ENCODE results near the gene SPATC1L. TPM values are rescaled to one million over a fixed set of nuclear protein-coding genes. Genes with fewer than 3 reads are reported as not detected.

SPATC1L gene
- total and polyA plus RNA-seq, 2 of the 8 experiments (the other 6 are each of a cell fraction or from before 2014, with no cell fraction given) = 24.9 to 50.0 TPM

- H3K27ac ChIP-seq (ENCODE audit: low read depth, low read length) = no peak overlapping the region
- no peak overlapping the region for H3K18ac ChIP-seq (ENCODE audit: extremely low read depth, low read length)
- H2BK5ac ChIP-seq (ENCODE audit: low read depth, low read length) = no peak overlapping the region
- H3K79me1 ChIP-seq (ENCODE audit: low read depth, low read length) = peaks cover 6% of the 10 kb centered on the region
- H3K9ac ChIP-seq (replicated peaks in 1 of 4; ENCODE audit: extremely low read depth in 1 of 4, low read depth in 3 of 4, low read length in 3 of 4) = no peak overlapping the region
- no peak overlapping the region for H2AFZ ChIP-seq (ENCODE audit: low read length)
- DNase-seq (ENCODE audit: low read depth in 1 of 2, low spot score in 2 of 2) (no peak), FAIRE-seq (no peak)
- TF ChIP-seq NANOG (IDR thresholded peaks at IDR 0.05; ENCODE audit: insufficient read depth, low read depth, low read length, poor library complexity, severe bottlenecking) (no peak), GTF2F1 (IDR thresholded peaks at IDR 0.05; ENCODE audit: borderline replicate concordance, low read depth, low read length) (no peak), TEAD4 (IDR thresholded peaks at IDR 0.05; ENCODE audit: low read depth, low read length) (no peak), CHD1 (IDR thresholded peaks at IDR 0.05; ENCODE audit: low read depth, low read length) (no peak), CHD2 (IDR thresholded peaks at IDR 0.05; ENCODE audit: low read length) (no peak), RFX5 (IDR thresholded peaks at IDR 0.05; ENCODE audit: borderline replicate concordance, low read depth, low read length) (no peak), JUND (IDR thresholded peaks at IDR 0.05; ENCODE audit: low read length) (no peak), SP4 (IDR thresholded peaks at IDR 0.05; ENCODE audit: low read length) (no peak)
- no peak overlapping the region for H4K8ac ChIP-seq (ENCODE audit: extremely low read depth, insufficient read depth, low read length)
- POLR2A ChIA-PET (ENCODE audit: partially characterized antibody) = no interaction called here
- no peak overlapping the region for H3K14ac ChIP-seq (ENCODE audit: insufficient read length)
- H3K56ac ChIP-seq (replicated peaks; ENCODE audit: insufficient read length, low read depth, low read length) = no peak overlapping the region
- no peaks in the 10 kb centered on the region for H3K27me3 ChIP-seq (replicated peaks in 1 of 4; ENCODE audit: control insufficient read depth in 3 of 4, extremely low read depth in 1 of 4, insufficient read depth in 3 of 4, low read length in 3 of 4)
- H4K91ac ChIP-seq (replicated peaks; ENCODE audit: insufficient read length, low read length) = no peak overlapping the region
- H2BK12ac ChIP-seq (ENCODE audit: low read depth, low read length) = no peak overlapping the region
- 82% methylated on average over 2 of the region's 2 CpGs; no CpG with 5 or more reads in 1 of the 2 experiments for WGBS, 2 experiments (ENCODE audit: extremely low coverage in 1 of 2, insufficient coverage in 1 of 2, insufficient read length in 1 of 2, insufficient replicate concordance in 2 of 2, low coverage in 1 of 2, low lambda C conversion rate in 2 of 2, missing lambda C conversion rate in 1 of 2)
- CTCF ChIA-PET (ENCODE audit: partially characterized antibody) = no interaction called here
- H3K4me1 ChIP-seq (replicated peaks in 1 of 4; ENCODE audit: control insufficient read depth in 3 of 4, insufficient read depth in 4 of 4, low read length in 3 of 4) = no peaks in the 10 kb centered on the region
- H4K5ac ChIP-seq (ENCODE audit: insufficient read length, low read depth, low read length) = no peak overlapping the region
- no peaks in the 10 kb centered on the region for H3K9me3 ChIP-seq (ENCODE audit: insufficient read depth in 2 of 2, low read depth in 1 of 2, low read length in 1 of 2)
- H2AK5ac ChIP-seq (ENCODE audit: low read depth, low read length) = no peak overlapping the region
- H3K4ac ChIP-seq (replicated peaks; ENCODE audit: insufficient read length, low read depth, low read length) = no peak overlapping the region
- no peak overlapping the region for H2BK20ac ChIP-seq (ENCODE audit: low read length)
- H3K36me3 ChIP-seq (ENCODE audit: control insufficient read depth in 2 of 4, insufficient read depth in 4 of 4, low read length in 3 of 4) = no peaks in the 10 kb centered on the region; a peak in 1 of 8 replicates
- H3K23me2 ChIP-seq (ENCODE audit: low read depth, low read length) = no peaks in the 10 kb centered on the region
- H4K20me1 ChIP-seq (replicated peaks in 1 of 2; ENCODE audit: control insufficient read depth in 1 of 2, insufficient read depth in 2 of 2, low read length in 2 of 2) = peaks cover 0 to 9% of the 10 kb centered on the region in 2 experiments
- H3K4me3 ChIP-seq (ENCODE audit: extremely low read depth in 1 of 4, insufficient read depth in 2 of 4, low read depth in 3 of 4, low read length in 4 of 4) = no peak overlapping the region
- no peak overlapping the region for H2BK120ac ChIP-seq (replicated peaks; ENCODE audit: low read depth, low read length)
- H3K79me2 ChIP-seq (ENCODE audit: control insufficient read depth in 1 of 2, insufficient read depth in 2 of 2, low read length in 2 of 2) = peaks cover 0 to 32% of the 10 kb centered on the region in 2 experiments; a peak in 2 of 4 replicates
- H2BK15ac ChIP-seq (ENCODE audit: low read length) = no peak overlapping the region
- no peak overlapping the region for H3K23ac ChIP-seq (ENCODE audit: insufficient read length)
- no peak overlapping the region for H3K4me2 ChIP-seq (ENCODE audit: insufficient read depth in 1 of 2, low read depth in 2 of 2, low read length in 2 of 2)
These were observed 12.7 kb downstream of the SPATC1L start for GRCh38 chr21:46171585-46171984.
